Measurements from ENCODE around the gene PLA2R1.
"Not testable (repeated sequence)": the region's sequence is repeated elsewhere in the genome, so short reads cannot be mapped to it uniquely, and the experiment has no call there.

Gene PLA2R1

DNA sequence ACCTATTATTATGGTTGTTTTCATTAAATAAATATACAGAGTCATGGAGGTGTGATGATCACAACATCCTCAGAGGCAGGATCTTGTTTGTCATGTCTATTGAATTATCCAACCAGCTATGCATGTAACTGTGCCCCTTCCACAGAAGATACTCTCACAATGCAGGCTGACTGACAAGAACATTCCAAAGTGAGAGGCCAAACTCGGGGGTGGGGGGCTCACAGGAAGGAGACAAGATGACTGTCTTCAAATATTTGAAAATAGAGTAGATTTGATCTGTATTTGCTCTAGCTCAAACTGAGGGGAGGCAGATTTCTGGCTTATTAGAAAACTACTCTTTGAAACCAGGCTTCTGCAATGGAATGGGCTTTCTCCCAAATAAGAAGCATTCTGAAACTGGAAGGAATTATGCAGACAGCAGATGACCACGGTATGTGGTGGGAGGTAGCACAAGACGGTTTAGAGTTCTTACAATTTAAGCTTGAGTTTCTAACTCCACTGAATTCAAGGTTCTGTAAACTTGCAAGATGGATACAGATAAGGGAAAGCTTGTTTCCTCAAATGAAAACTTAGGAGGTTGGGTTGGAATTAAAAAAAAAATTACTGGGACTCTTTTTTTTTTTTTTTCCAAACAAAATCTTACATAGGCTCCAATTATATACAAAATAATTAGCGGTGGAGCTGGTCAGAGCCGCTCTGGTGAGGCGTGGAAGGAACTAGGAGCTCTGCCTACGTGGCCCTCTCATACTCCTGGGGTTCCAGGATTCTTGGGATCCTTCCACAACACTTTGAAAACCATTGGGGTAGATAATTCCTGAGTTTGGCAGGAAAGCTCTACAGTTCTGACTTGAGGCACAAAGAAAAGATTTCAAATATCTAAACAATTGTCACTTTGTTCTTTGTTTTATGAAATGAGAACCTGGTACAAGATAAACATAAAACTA, 79.3 kb downstream of the PLA2R1 start:
- DNase-seq (ENCODE audit: low read depth in 2 of 2) = no peak

DNA sequence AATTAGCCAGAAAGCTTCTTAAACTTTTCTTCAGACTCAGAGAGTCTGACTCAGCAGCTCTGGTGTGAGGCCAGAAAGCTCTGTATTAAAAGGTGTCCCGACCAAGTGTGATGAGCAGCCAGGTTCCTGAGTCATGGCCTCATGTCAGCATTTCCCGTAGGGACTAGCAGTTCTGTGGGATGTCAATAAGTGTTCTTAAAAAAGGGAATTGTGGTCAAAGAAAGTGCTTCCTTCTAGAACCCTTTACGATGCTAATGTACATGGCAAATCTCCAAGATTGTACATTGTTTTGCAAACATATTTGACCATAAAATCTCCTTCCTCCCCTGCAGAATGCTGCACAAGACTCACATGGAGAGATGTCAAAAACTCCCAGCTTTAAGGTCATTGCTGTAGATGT, 80.1 kb downstream of the PLA2R1 start:
- no peak for DNase-seq (ENCODE audit: low read depth in 2 of 2)

DNA sequence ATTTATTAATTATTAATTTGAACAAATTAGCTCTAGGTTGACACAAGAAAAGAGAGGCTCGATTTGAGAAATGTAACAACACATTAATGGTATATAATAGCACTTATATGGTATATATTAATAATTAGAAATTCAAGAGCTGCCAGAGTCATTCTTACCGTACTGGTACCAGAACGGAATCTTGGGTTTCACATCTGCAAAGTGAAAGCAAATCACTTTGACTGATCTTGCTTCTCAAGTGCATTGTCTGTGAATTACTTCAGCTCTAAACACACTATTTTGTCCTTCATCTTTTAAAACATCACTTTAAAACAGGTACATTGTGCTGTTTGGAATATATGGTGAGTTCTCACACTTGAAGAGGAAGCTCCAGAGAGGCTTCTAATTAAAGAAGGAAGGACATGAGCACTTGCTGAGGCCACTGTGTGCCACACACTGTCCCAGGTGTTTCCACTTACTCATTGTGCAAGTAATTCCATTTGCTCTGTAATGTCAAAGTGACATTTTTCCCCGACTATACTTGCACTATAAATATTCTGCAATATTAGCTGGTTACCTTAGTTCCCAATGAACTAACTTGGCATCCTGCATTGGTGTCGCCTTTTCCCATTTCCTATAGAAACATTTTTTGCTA, 85.8 kb downstream of the PLA2R1 start:
- no peak for DNase-seq (ENCODE audit: low read depth in 2 of 2)

DNA sequence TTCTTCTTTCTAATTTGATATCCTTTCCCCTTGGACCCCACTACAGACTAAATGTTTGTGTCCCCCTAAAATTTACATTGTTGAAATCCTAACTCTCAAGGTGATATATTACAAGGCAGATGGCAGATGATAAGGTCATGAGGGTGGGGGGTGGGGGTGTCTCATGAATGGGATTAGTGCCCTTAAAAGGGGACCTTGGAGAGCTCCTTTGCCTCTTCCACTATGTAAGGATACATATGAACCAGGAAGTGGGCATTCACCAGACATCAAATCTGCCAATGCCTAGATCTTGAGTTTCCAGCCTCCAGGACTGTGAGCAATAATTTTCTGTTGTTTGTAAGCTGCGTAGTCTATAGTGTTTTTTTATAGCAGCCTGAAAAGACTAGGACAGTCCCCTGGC, 89.1 kb downstream of the PLA2R1 start:
- no peak for DNase-seq (ENCODE audit: low read depth in 2 of 2)

DNA sequence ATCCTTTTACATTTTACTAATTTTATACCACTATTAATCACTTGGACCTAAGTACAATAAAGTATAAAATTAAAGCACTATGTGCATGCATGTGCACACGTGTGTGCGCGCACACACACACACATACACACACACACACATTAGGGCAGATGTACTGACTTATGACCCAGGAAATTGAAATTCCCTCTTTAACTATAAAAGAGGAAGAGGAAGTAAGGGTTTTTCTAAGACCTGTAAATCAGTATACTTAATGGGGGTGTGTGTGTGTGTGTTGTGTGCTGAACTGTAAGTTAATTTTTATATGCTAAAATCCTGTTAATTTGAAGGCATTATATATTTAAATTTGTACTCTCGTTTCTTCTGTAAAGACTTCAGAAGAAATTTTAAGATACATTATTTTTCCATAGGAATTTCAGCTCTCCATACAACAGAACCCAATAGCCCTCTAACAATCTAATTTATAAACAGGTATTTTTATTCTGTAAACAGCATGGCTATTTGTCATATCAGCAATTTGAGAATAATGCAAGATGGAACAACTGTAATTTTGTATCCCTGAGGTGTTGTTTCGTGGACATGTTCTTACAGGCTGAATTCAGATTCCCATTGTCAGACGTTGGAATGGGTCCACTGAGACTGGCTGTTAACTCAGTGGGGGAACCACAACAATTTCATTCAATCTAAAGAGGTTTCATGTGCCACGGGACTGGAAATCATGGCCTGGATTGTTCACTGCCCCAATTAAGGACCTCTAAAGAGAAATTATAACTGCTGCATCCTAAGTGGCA, 90.9 kb downstream of the PLA2R1 start:
- no peak for DNase-seq (ENCODE audit: low read depth in 2 of 2)

DNA sequence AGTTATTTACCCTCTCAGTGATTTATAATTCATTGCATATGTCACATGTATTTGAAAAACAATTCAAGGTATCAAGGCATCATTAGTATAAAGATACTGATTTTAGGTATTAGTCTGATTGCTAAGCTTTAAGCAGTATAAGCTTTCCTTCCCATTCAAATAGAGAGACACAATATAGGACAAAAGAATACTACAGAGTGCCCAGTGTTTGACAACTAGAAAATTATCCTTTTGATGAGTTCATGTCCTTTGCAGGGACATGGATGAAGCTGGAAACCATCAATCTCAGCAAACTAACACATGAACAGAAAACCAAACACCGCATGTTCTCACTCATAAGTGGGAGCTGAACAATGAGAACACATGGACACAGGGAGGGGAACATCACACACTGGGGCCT, 91.9 kb downstream of the PLA2R1 start:
- not testable (repeated sequence) for DNase-seq (ENCODE audit: low read depth in 2 of 2)

DNA sequence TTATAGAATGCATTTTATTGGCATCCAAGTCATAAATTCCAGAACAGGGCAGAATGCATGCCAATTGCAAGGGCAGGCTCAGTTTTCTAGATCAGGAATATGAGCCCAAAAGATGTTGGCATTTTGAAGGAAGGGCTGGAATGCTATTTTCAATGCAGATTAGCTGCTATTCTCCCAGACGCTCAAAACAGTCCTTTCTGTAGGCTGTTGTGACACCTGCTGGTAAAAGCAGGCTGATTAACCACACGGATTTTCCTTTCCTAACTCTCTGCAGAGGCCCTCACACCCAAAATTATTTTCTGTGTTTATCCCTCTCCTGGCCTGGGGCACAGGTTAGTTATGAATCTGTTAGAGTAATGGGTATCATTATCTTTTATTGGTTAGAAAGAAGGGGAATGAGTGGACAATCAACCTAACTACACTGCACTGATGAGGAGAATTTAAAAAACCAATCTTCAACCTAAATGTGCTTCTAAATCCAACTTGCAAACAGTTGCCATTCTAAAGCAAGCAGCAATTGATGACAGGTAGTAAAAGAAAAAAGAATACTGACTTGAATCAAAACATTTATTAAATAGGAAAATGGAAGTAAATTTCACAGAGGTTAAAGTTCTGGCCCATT, 94.0 kb downstream of the PLA2R1 start:
- DNase-seq (ENCODE audit: low read depth in 2 of 2) = no peak

DNA sequence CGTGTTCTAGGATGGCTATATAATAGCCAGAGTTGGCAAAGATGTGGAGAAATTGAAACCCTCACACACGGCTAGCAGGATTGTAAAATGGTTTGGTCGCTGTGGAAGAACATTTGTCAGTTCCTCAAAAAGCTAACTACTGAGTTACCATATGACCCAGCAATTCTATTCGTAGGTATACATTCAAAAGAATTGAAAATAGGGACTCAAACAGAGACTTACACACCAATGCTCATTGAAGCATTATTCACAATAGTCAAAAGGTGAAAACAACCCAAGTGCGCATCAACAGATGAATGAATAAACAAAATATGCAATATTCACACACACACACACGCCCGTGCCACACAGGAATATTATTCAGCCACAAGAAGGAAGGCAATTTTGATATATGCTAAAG, 98.7 kb downstream of the PLA2R1 start:
- DNase-seq (ENCODE audit: low read depth in 2 of 2) = no peak

DNA sequence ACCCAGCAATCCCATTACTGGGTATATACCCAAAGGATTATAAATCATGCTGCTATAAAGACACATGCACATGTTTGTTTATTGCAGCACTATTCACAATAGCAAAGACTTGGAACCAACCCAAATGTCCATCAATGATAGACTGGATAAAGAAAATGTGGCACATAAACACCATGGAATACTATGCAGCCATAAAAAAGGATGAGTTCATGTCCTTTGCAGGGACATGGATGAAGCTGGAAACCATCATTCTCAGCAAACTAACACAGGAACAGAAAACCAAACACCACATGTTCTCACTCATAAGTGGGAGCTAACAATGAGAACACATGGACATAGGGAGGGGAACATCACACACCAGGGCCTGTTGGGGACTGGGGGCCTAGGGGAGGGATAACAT, 99.9 kb downstream of the PLA2R1 start:
- DNase-seq (ENCODE audit: low read depth in 2 of 2) = not testable (repeated sequence)

DNA sequence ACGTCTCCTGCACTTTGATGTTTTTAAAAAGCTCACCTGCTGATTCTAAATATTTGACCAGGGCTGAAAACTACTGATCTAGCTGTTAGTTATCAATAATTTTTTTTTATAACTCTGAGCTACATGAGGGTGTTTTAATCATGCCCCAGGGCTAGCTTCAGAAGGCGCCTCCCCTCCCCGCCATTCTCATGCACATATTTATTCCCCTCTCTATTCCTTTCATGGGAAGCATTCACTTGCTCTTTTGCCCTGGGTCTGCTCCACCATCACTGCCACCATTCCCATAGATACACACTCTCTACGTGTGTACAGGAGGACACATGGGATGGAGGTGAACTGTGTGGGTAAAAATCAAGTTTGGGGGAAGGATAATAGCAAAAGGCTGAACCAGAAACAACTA, 101.0 kb downstream of the PLA2R1 start:
- no peak for DNase-seq (ENCODE audit: low read depth in 2 of 2)

DNA sequence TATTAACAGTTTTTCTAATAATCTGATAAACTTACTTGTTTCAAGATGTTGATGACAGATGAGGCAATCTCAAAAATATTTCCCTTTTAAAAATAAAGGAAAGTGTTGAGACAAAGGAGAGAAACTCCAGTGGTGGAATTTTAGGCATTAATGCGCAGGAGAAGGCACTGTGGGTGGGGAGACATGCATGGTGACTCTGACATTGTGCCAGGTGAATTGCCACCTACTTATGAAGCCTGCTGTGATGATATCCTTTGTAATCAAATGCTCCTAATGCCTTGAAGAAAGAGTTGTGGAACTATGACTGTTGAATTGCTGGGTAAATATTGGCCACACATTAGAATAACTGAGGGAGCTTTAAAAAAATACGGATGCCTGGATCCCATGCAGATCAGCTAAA, 101.4 kb downstream of the PLA2R1 start:
- DNase-seq (ENCODE audit: low read depth in 2 of 2) = no peak

DNA sequence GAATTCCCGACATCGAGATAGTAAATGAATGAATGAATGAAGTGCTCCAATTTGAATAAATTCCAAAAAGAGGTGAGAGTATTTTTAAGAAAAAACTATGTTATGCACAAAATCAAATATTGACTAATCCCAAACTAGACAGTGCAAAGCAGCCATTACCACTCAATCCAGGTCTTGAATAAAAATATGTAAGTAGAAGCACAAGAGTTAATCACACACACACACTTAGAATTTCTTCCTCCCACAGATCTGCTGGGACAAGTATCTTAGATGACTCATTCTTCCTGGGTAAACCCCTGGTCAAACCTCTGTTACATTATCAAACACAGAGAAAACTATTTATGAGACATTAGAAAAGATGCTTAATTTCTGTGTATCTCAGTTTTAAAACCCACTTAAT, 102.0 kb downstream of the PLA2R1 start:
- no peak for DNase-seq (ENCODE audit: low read depth in 2 of 2)

DNA sequence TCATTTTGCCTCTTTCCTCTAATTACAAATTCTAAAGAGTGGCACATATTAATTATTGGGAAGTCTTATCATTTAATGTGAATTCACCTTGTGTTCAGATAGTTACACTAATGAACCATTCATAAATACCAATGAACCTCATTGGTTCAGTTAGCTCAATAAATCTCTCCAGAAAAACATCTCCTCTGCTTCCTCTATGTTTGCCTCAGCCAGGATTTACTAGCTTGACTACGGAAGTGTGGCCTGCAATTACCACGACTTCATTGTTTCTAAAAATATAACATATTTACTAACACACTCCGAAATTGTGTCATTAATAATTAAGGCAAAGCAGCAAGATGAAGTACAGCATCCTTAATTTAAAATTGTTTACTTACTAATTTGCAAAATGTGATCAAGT, 103.3 kb downstream of the PLA2R1 start:
- DNase-seq (ENCODE audit: low read depth in 2 of 2) = no peak

DNA sequence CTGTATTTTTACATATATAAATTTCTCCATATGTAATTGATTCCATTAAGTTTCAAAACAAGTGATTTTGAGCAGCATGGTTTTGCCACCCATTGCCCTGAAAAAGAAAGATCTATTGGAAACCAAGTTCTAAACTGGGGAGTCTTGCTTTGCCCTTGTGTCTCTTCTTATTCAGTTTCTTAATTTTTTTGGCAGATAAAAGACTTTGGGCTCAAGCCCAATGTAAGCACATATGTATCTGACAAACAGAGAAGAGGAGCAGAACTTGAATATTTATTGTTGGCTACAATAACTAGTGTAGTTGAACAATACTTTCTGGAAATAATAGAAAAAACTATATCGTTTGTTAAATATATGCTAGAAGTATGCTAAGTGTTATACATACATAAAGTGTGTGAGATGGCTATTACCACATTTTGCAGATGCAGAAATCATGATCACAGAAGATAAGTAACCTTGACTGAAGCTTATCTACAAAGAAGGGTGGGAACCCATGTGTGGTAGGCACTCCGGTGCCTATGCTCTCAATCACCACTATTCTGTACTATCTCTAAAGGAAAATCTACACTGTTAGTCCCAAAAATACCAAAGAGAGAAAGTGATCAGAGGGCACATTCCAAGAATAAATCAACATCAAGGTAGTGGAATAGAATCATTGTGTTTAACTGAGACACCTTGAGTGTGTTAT, 109.1 kb downstream of the PLA2R1 start:
- no peak for DNase-seq (ENCODE audit: low read depth in 2 of 2)

DNA sequence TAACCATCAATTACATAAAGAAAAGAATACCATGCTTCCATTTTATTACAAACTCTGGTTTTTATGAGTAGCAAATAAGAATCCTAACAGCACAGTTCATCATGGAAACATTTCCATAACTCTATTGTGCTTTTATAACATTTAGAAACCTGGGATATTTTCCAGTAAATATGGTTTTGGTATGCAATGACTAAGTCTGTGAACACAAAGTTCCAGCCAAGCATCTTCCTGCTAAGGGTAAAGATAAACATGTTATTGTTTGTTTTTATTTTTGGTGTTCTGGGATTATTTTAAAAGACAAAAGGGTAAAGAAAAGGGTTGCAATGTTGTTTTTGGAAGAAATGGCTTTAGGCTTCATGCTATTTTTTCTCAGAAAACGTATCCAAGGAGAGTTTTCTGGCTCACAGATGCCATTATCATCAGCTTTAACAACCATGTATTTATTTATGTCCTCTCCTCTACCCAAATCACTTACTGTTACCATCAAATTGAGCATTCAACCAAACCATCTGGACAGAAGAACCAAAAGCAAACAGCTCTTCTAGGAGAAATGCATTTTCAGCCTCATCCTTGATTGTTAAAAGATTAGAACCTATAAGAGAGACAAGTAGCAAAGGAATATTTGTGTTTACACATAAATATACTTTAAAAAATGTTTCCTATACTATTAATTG, 116.0 kb downstream of the PLA2R1 start:
- DNase-seq (ENCODE audit: low read depth in 2 of 2) = no peak

DNA sequence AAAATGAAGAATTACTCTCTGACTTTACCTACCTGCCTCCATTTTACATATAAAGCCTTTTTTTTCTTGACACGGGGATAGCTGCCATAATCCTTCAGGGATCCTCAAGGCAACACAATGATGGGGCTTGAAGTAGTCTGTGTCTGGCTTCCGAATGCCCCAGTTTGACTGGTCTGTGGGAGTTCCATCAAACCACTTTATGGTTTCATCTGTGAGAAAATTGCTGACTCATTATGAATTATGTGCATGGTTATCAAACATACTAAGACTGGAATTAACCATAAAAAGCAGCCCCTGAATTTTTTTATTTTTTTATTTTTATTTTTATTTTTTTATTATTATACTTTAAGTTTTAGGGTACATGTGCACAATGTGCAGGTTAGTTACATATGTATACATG, 117.5 kb downstream of the PLA2R1 start:
- DNase-seq (ENCODE audit: low read depth in 2 of 2) = no peak

DNA sequence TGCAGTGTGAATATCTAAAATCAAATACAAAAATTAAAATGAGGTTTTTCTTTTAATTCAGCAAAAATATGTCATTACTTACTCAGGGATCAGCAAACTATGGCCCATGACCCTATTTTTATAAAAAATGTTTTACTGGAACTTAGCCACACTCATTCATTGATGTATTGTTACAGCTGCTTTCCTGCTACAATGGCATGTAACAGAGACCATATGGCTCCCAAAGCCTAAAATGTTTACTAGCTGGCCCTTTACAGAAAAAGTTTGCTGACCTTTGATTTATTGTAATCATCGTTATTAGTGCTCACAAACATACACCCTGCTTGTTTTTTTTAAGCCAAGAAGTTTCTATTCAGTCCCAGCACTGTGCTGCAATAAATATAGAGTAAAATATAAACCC, 120.3 kb downstream of the PLA2R1 start:
- no peak for DNase-seq (ENCODE audit: low read depth in 2 of 2)

DNA sequence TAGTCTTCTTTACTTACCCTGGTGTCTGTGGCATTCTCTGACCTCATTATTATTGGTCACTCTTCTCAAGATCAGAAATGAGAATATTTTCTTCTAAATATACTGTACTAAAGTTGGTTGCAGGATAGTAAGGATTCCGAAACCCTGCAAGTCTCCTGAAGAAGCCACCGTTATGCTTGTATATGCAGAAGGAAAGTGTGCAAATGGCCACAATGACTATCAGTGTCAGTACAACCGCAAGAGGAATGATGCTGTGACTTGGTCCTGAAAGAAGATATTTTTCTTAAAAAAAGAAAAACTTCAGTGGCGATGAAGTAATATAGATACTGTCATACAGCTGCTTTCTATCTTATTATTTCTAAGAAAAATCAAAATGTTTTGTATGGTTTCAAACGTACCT, 120.7 kb downstream of the PLA2R1 start:
- no peak for DNase-seq (ENCODE audit: low read depth in 2 of 2)

DNA sequence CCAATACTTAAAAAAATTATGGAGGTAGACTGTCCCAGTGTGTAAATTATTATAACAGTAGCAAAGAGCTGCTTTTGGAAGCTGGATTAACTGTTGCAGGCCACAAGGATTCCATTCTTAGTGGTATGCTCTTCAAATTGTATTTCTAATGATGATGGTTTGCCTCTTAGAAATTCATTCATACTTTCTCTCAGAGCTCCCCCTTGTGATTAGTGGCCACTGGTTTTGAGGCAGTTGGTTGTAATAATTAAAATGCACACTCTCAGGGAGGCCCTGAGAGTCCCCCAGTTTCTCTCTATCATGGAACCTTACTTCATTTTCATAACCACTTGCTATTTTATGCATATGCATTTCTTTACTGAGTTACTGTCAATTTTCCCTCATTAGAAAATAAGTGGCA, 122.5 kb downstream of the PLA2R1 start:
- no peak for DNase-seq (ENCODE audit: low read depth in 2 of 2)

DNA sequence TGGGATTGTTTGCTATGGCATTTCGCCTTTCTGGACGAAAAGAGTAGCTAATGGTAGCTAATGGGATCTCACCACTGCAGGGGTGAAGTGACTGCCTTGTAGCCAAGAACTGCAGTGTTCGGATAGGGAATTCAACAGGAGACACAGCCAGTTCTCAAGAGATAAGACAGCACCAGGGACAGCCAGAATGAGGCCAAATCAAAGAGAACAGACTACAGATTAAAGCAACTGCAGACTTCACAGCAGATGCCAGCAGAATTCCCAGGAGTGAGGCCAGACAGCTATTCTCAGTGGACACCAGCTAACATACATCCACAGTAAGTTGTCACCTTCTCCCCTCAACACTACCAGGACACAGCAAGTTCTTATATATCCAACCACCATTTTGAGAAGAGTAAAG, 124.0 kb downstream of the PLA2R1 start:
- no peak for DNase-seq (ENCODE audit: low read depth in 2 of 2)

DNA sequence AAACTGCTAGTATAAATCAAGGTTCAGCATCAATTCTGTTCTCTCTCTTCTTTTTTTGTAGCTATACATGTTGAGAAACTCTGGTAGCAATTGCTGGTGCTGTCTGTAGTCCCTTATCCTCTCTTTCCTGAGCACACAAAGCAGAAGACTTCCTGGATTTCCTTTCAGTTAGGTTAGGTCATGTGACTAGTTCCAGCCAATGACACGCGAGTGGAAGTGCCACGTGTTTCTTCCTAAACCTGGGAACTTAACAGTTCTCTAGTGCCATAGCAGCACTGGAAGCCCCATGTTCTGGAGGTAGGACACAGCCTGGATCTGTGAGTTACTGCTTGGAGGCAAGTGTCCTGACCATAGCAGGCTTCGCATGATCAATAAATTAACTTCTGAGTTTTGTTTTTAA, 125.9 kb downstream of the PLA2R1 start:
- DNase-seq (ENCODE audit: low read depth in 2 of 2) = no peak
